Prostate gland (tissue), 2 donors: ENCODE measurements around the gene RMDN3.

Experiments used
- CTCF ChIP-seq, 4 experiments: fragments of 200-600 bp in 2 of 4; fragments of 450-650 bp in 2 of 4; sonication (generic) in 2 of 4; IDR thresholded peaks; 1 replicate in 3 of 4; 2 replicates in 1 of 4; pipeline ENCODE4 v1.5.1; 2016 to 2019; ENCODE audit warnings: antibody characterized with exemption in 4 of 4, mild to moderate bottlenecking in 2 of 4, moderate library complexity in 2 of 4
- POLR2A ChIP-seq: fragments of 450-650 bp; IDR thresholded peaks from one replicate; pipeline ENCODE4 v1.6.1; 2016; ENCODE audit warnings: antibody characterized with exemption, mild to moderate bottlenecking
- POLR2AphosphoS5 ChIP-seq: sonication (generic); formaldehyde crosslinking; IDR thresholded peaks from one replicate; pipeline ENCODE4 v1.6.1; 2017; ENCODE audit warnings: antibody characterized with exemption

GRCh38 chr15:40739854-40740253 lies 15.2 kb downstream of the RMDN3 start:
- TF ChIP-seq CTCF (IDR thresholded peaks at IDR 0.05) (no peak), POLR2AphosphoS5 (no peak), POLR2A (no peak)
